Measurements from ENCODE around the gene C2orf78.
"Not testable (repeated sequence)": the region's sequence is repeated elsewhere in the genome, so short reads cannot be mapped to it uniquely, and the experiment has no call there.

Gene C2orf78

GRCh38 chr2:73783883-73784282 lies at the start of gene C2orf78:
Gene C2orf78 (plus strand): TSS chr2:73784183. CDS start chr2:73784310, 127 bp downstream.
- not testable (repeated sequence) for DNase-seq (ENCODE audit: low read depth in 3 of 3)

- DNase-seq (ENCODE audit: low read depth in 3 of 3) = no peak
Measured at GRCh38 chr2:73736378-73736777, 47.6 kb upstream of the C2orf78 start.

GRCh38 chr2:73736855-73737779 lies 46.9 kb upstream of the C2orf78 start, which contains the start of gene TPRKB:
Gene TPRKB (minus strand): TSS chr2:73737345. CDS start chr2:73734569, 2,776 bp downstream.
- peak; percentile 92 to 95 (median 92) for DNase-seq (ENCODE audit: low read depth in 3 of 3)

GRCh38 chr2:73739101-73739500 lies 44.9 kb upstream of the C2orf78 start:
- no peak for DNase-seq (ENCODE audit: low read depth in 3 of 3)

- DNase-seq (ENCODE audit: low read depth in 3 of 3) = no peak
Measured at GRCh38 chr2:73740767-73741166, 43.2 kb upstream of the C2orf78 start.

- DNase-seq (ENCODE audit: low read depth in 3 of 3) = no peak
Measured at GRCh38 chr2:73746015-73746876, 37.7 kb upstream of the C2orf78 start.

GRCh38 chr2:73746877-73747208 lies 37.1 kb upstream of the C2orf78 start:
- no peak for DNase-seq (ENCODE audit: low read depth in 3 of 3)

GRCh38 chr2:73749314-73749713 lies 34.7 kb upstream of the C2orf78 start:
- no peak for DNase-seq (ENCODE audit: low read depth in 3 of 3)

GRCh38 chr2:73754332-73754731 lies 29.7 kb upstream of the C2orf78 start:
- DNase-seq (ENCODE audit: low read depth in 3 of 3) = not testable (repeated sequence)

- no peak for DNase-seq (ENCODE audit: low read depth in 3 of 3)
Measured at GRCh38 chr2:73759285-73759764, 24.7 kb upstream of the C2orf78 start.

- no peak for DNase-seq (ENCODE audit: low read depth in 3 of 3)
Measured at GRCh38 chr2:73759904-73760303, 24.1 kb upstream of the C2orf78 start.

GRCh38 chr2:73762571-73762970 lies 21.4 kb upstream of the C2orf78 start:
- no peak for DNase-seq (ENCODE audit: low read depth in 3 of 3)

- DNase-seq (ENCODE audit: low read depth in 3 of 3) = no peak
Measured at GRCh38 chr2:73764945-73765344, 19.0 kb upstream of the C2orf78 start.

- DNase-seq (ENCODE audit: low read depth in 3 of 3) = no peak
Measured at GRCh38 chr2:73766349-73766748, 17.6 kb upstream of the C2orf78 start.

GRCh38 chr2:73766994-73767393 lies 17.0 kb upstream of the C2orf78 start:
- no peak for DNase-seq (ENCODE audit: low read depth in 3 of 3)

GRCh38 chr2:73770725-73771124 lies 13.3 kb upstream of the C2orf78 start:
- no peak for DNase-seq (ENCODE audit: low read depth in 3 of 3)

- DNase-seq (ENCODE audit: low read depth in 3 of 3) = no peak
Measured at GRCh38 chr2:73772819-73773218, 11.2 kb upstream of the C2orf78 start.

- DNase-seq (ENCODE audit: low read depth in 3 of 3) = no peak
Measured at GRCh38 chr2:73776381-73776780, 7.6 kb upstream of the C2orf78 start.

- no peak for DNase-seq (ENCODE audit: low read depth in 3 of 3)
Measured at GRCh38 chr2:73776869-73777519, 7.0 kb upstream of the C2orf78 start.

GRCh38 chr2:73778867-73779466 lies 5.0 kb upstream of the C2orf78 start:
- not testable (repeated sequence) for DNase-seq (ENCODE audit: low read depth in 3 of 3)

GRCh38 chr2:73779467-73780236 lies 4.3 kb upstream of the C2orf78 start, which contains the start of gene DUSP11:
Gene DUSP11 (minus strand): TSS chr2:73780103. CDS start chr2:73779974, 129 bp downstream.
- peak; percentile 93 to 98 (median 97) for DNase-seq (ENCODE audit: low read depth in 3 of 3)
